Putamen (tissue), 1 donor: ENCODE data around the gene CASQ2.

Experiments
- DNase-seq: peaks from one replicate; pipeline ENCODE4 v3.0.0-alpha.2; 2016; ENCODE audit warnings: low spot score

The CASQ2 gene

DNA sequence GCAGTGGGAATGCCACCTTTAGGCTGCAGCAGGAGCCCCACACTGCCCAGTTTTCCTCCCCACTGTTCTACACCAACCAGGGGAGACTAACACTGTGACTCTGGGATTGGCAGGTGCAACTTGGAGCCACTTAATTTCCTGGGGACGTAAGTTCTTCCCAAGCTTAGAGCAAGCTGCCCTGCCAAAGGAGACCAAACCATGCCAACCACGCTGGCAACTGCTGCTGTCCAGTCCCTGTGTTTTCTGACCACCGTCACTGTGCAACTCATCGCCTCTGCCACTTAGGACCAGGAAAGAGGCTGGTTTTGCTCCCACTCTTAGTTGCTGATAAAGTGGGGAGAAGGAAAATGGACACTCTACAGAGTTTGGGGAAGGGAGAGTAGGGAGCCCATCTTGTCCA is 76.3 kb downstream of the CASQ2 start:
- no peak for DNase-seq

- no peak for DNase-seq
Measured at GRCh38 chr1:115690972-115691371, 77.5 kb downstream of the CASQ2 start.

DNA sequence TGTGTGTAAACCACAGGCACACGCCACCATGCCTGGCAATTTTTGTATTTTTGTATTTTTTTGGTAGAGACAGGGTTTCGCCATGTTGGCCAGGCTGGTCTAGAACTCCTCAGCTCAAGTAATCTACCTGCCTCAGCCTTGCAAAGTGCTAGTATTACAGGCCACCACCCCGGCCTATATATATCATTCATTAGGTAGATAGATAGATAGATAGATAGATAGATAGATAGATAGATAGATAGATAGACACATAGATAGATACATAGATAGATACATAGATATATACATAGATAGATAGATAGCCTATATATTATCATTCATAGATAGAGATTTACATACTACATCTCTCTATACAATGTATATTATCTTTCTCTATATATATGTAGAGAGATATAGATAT is 80.8 kb downstream of the CASQ2 start:
- no peak for DNase-seq

DNA sequence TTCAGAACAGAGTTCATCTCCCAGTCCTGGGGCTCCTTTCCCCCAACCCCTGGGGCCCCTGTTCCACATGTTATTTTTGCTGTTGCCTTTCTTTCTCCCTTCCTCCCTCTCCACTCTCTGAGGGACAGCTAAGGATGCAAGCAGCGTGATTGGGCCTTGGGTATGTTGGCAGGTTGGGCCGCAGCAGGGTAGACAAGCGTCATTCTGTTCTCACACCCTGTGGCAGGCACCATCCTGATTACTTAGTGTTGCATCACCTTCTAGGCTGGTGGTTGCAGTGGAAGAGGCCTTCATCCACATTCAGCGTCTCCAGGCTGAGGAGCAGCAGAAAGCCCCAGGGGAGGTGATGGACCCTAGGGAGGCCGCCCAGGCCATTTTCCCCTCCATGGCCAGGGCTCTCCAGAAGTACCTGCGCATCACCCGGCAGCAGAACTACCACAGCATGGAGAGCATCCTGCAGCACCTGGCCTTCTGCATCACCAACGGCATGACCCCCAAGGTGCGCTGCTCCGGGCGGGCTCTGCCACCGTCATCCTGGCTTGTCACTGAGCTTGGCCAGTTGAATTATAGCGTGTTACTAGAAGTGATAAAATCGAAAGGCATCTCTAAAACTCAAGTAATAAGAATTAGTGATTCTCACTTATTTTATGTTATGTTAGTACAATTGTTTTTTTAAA is 83.3 kb downstream of the CASQ2 start:
- no peak for DNase-seq

DNA sequence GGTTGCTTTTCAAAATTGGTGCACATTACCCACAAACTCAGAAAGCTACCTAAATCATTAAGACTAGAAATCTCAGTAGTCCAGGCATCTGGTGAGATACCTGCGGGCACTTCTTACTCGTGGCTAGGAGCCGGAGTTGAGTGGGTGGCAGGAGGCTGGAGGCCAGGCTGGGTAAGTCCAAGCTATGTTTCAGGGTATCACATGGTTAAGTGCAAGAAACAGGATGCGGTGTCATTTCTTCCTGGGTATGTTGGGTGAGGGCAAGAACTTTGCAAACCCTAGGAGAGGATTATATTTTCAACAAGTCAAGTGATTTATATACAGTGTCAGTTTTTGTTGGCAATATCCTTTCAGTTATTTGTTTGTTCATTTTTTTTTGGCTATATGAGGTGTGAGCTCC is 85.7 kb downstream of the CASQ2 start:
- no peak for DNase-seq

DNA sequence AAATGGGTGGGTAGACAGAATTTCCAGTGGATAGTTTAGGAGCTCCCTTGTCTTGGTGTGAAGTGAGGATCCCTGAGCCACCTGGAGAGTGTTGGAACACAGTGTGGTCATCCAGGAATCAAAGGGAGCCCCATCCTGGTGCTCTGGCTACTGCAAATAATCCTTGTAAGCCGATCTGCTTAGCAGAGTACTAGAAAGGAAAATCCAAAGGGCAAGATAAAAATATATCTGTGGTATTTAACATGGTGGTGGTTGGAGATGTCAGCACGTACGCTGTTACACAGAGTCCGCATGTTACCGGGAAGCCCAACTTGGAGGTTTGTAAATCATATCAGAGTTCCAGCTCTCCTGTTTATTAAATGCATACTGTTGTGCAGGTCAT is 87.8 kb downstream of the CASQ2 start:
- no peak for DNase-seq

- no peak for DNase-seq
Measured at GRCh38 chr1:115679141-115679611, 89.3 kb downstream of the CASQ2 start.

GRCh38 chr1:115678141-115678540 is 90.4 kb downstream of the CASQ2 start:
- no peak for DNase-seq

DNA sequence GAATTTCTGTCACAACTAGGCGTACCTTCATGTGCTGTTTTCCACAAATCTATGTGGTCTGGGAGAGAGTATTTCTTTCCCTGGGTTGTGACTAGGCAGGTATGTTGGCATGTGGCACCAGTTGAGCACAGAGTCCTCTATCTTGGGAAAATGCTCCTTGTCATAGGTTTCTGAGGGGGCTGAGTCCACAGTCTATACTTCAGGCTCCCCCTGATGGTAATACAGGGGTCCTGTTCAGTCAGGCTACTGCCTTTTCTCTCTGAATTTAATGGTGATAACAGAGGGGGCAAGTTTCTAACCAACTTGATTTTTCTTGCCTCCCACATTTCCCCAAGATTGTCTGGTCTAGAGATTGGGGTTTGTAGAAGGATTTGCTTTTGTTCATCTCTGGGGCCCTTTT is 90.9 kb downstream of the CASQ2 start:
- DNase-seq, result no peak

DNA sequence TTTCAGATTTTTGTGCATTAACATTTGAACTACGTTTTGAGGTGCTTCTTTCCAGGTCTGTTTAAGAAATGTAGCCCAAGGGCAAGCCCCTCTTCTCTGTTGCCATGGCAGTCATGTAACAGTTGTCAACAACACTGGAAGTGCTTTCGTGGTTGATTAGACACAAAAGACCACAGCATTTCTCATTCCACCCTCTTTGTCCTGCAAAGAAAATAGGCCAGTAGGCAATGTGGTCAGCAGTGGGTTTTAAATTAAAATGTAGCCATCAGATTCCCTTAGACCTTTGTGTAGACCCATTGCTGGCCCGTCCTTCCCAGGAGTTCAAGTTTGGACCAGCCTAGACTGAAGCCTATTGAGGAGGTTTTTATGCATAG is 91.3 kb downstream of the CASQ2 start:
- no peak for DNase-seq

DNA sequence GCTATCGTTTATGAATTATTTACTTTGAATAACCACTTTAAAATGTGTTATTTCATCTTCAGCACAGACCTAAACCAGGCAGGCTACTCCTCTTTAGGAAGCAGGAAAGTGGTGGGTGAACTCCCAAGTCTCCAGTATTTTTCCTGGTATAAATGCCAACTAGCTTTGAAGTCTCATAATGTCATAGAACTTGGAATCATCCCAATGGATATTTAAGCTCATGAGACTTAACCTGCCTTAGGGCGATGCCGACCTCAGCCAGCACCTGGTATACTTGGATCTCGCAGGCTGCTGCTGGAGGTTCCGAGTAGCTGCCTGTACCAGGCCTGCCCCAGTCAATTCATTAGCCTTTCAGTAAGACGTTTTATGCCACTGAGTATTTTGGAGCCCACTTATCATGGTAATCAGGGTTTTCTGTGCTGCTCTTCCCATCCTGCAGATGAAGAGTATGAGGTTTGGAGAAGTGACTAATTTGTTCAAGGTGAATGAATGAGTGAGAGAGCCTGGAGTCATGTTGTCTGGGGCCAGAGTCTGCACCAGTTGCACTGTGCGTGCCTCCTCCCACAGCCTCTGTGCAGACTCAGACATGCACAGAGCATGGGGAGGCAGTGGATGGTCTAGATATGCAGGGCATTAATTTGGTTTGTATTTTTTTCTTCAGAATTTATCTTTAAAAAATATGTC is 91.9 kb downstream of the CASQ2 start:
- DNase-seq, result no peak

- no peak for DNase-seq
Measured at GRCh38 chr1:115672224-115673009, 96.1 kb downstream of the CASQ2 start.

DNA sequence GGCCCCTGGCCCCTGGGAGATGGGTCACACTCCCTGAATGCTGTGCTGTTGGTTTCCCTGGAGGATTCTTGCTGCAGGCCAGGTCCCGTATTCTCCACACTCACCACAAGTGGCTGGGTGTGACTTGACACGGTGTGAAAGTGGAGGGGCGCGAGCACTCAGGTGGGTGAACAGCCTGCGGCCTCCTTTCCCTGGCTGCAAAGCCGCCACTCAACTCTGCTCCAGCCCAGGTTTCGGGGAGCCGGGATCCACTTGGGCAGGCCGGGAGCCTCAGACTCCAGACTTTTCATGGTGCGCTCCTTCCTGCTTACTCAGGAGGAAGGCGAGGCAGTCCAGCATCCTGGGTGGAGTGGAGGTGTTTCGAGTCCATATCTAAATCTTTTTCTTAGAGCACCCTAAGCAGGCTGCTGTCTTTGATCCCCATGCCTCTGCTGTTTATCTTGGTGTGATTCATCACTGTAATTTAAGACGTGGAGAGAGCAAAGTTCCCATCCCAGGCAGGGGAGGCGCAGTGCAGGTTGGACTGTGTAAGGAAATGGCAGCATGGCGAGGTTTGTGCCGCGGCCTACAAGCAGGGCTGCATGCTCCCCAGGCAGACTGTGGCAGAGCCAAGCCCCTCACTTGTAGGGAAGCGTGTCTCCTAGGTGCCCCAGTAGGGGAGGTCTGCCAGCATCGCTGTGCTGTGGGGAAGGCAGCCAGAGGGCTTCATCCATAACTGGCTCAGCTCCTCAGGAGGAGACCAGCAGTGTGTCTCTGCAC is 97.2 kb downstream of the CASQ2 start:
- no peak for DNase-seq

DNA sequence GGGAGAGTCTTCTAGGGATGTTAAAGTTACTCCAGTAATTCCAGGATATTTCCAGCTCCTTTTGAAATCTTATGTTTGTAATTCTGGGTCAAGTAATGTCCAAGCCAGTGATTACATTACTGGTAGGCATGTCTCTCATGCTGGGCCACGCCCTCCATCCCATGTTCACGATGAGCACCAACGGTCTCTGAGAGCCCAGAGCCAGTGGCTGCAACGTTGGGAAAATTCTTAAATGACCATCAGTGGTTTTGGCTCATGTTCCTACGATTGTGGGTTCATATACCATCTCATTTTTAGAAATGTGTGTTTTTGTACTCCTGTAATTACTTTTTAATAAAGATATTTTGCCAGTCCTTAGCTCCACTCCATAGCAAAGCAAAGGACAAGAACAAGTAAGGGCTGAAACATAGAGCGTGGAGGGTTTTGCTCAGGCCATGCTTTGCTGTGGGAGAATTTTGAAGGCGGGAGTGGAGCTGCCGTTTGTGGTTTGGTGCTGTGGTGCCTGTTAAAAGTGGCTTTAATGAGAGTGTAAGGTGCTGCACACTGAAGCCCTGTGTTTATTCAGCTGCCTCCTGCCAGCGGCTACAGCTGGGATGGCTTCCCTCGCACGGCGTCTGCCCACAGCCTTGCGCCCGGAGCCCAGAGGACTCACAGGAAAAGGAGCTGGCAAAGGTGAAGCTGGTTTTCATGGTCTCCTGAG is 97.9 kb downstream of the CASQ2 start:
- DNase-seq, result no peak

GRCh38 chr1:115669886-115670285 is 98.6 kb downstream of the CASQ2 start:
- DNase-seq, result no peak

DNA sequence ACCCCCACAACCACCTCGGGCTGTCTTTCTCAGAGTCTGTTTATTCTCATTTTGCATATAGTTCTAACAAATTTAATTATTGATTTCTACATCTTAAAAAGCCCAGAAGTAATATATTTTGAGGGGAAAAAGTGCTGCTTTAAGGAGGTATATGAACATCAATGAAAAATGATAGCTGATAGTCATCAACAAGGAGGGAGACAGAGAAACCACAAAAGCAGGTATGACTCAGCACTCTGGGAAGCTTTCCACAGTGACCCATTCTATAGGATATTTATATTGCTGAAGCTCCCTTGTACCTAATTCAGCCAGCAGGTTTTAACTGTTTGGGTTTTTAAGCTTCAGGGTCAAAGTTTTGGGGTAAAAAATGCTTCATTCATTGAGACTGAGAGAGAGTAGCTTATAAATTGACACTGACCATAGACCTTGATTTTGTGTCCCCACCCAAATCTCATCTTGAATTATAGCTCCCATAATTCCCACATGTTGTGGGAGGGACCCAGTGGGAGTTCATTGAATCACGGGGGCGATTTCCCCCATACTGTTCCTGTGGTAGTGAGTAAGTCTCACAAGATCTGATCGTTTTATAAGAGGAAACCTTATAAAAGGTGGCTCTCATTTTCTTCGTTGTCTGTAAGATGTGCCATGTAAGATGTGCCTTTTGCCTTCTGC is 99.4 kb downstream of the CASQ2 start:
- no peak for DNase-seq

- DNase-seq, result no peak
Measured at GRCh38 chr1:115668579-115668978, 99.9 kb downstream of the CASQ2 start.

GRCh38 chr1:115666702-115667101 is 101.8 kb downstream of the CASQ2 start:
- no peak for DNase-seq

DNA sequence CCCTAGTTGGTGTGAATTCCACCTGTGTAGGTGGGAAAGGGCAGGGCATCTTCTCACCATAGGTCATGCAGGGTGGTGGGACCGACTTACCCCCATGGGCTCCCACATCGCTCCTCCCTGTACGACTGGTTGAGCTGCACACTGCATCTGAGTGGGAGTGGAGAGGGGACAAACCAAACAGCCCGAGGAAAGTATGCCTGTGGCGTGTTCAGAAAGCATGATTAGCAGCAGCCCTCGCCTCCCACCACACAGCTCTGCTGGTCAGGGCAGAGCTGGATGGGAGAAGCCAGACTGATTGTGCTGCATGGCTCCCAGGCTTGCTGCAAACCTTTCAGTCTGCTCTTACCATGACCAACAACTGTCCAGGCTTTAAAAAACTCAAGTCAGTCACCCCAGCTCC is 102.3 kb downstream of the CASQ2 start:
- no peak for DNase-seq

DNA sequence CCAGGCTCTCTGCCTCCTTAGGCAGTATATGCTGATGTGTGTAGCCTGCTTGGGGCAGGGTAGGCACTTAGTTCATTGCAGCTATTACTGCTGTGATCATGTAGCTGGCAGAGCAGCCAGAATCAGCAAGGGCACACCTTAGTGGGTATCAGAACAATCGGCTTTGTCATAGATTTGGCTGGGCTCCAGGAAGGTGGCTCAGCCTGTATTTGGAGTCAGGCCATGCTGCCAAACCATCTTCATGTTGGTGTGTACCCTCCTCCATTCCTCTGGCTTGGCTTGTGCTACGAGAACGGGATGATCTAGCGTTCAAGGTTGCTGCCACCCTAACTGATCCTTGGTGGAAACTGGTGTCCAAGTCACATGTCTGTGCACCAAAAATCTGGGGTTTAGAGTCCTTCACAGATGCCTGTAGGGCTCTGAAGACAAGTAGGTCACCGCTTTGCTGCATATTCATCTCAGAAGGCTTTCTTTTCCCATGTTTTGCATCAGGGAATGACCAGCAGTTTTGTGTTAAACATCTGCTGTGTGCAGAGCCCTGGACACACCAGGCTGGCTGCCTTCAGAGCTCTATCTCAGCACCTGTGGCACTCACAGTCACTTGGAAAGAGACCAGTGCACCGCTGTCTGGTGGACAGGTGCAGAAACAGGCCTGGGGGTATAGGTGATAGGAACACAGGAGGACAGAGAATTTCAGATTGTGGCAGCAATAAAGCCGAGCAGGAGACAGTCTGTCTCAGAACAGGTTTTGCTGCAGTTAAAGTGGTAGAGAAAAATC is 103.0 kb downstream of the CASQ2 start:
- DNase-seq, result no peak
